Lung (tissue), 16 donors: ENCODE measurements around the gene PSMC5. TPM values are rescaled to one million over a fixed set of nuclear protein-coding genes. Genes with fewer than 3 reads are reported as not detected.

Experiments
- ATAC-seq: fragments of 200-7000 bp; cut with Tn5 transposase; one replicate; pipeline ENCODE4 v1.9.1; 2020; ENCODE audit warnings: moderate number of reproducible peaks; ENCODE audit not compliant: insufficient read depth, low FRiP score
- DNase-seq, 3 donors: peaks; one replicate each; pipeline ENCODE4 v3.0.0-alpha.2; 2013 to 2017
- H3K27ac ChIP-seq, 2 donors: one replicate each; pipeline ENCODE4 v1.5.1; 2013; ENCODE audit warnings: mild to moderate bottlenecking in 2 of 2, moderate library complexity in 2 of 2, control low read depth in 1 of 2, inconsistent platforms in 1 of 2, low read depth in 1 of 2, low read length in 1 of 2
- H3K27me3 ChIP-seq, 3 donors: one replicate each; pipeline ENCODE4 v1.5.1; 2013; ENCODE audit warnings: low read length in 2 of 3; ENCODE audit not compliant: control insufficient read depth in 3 of 3, insufficient read depth in 3 of 3
- H3K36me3 ChIP-seq, 4 donors: one replicate each; pipeline ENCODE4 v1.5.1; 2013; ENCODE audit warnings: low read length in 4 of 4, mild to moderate bottlenecking in 1 of 4, moderate library complexity in 1 of 4; ENCODE audit not compliant: control insufficient read depth in 4 of 4, insufficient read depth in 4 of 4
- H3K4me1 ChIP-seq, 5 donors: one replicate each; pipeline ENCODE4 v1.5.1; 2013; ENCODE audit warnings: low read length in 5 of 5, mild to moderate bottlenecking in 2 of 5, moderate library complexity in 1 of 5; ENCODE audit not compliant: control insufficient read depth in 5 of 5, insufficient read depth in 5 of 5
- H3K4me3 ChIP-seq: one replicate; pipeline ENCODE4 v1.5.1; 2013; ENCODE audit warnings: mild to moderate bottlenecking, control low read depth, moderate library complexity
- H3K9ac ChIP-seq, 2 donors: one replicate each; pipeline ENCODE4 v1.5.1; 2013; ENCODE audit warnings: low read length in 2 of 2, control low read depth in 1 of 2; ENCODE audit not compliant: insufficient read depth in 1 of 2
- H3K9me3 ChIP-seq, 4 donors: one replicate each; pipeline ENCODE4 v1.5.1; 2013; ENCODE audit warnings: low read length in 3 of 4, mild to moderate bottlenecking in 1 of 4, moderate library complexity in 1 of 4; ENCODE audit not compliant: control insufficient read depth in 4 of 4, insufficient read depth in 3 of 4
- CTCF ChIP-seq: IDR thresholded peaks from 2 replicates; pipeline ENCODE4 v1.5.1; 2012; ENCODE audit warnings: mild to moderate bottlenecking; ENCODE audit errors: control extremely low read depth, extremely low read depth
- WGBS, 2 donors: extraction: QIAGEN DNeasy Blood & Tissue Kit; methylation state at CpG; one replicate each; pipeline ENCODE4 v1.1.7; 2013; 5-methylcytosine and 5-hydroxymethylcytosine counted together
- long read RNA-seq, 5 donors: transcript quantifications; one replicate each; lab custom pipeline, GENCODE V29; 2026
- polyA plus RNA-seq, 2 donors: library from polyadenylated mRNA; stranded (reverse); fragments of 200-250 nt; gene quantifications; one replicate each; pipeline ENCODE4 v1.2.1, GENCODE V29; 2013
- total RNA-seq, 2 donors: library from RNA; depleted of rRNA in 1 of 2; stranded (reverse); fragments of >200 nt in 1 of 2; gene quantifications; one replicate each; pipeline ENCODE4 v1.2.1, GENCODE V29; 2014 to 2021
- donor health status: control.
- donor health status: control.
- donor health status: Bipolar disorder and iron deficiency.
- donor health status: healthy.
- donor health status: DM: yes; HTN: yes; CAD: no.

Gene PSMC5
- total RNA-seq (100 to 1,000 TPM in 1 of 2 donors, 10 to 100 TPM in 1; 46.1 to 124 TPM), polyA plus RNA-seq (100 to 1,000 TPM; 154 to 177 TPM)
- long read RNA-seq, donor 1, transcript PSMC5-201 (12 exons, 1,579 nt) = major isoform, 47 of 81 reads
- long read RNA-seq, donor 1, transcript PSMC5-203 (12 exons, 1,680 nt) = minor isoform, 5 of 81 reads
- long read RNA-seq, donor 1, partial matches to known transcripts = 21 of 81 reads
- long read RNA-seq, donor 1, other reads (novel, unspliced or antisense) = 0 of 81 reads
- long read RNA-seq, donor 2, transcript PSMC5-201 (12 exons, 1,579 nt) = major isoform, 14 of 25 reads
- long read RNA-seq, donor 2, partial matches to known transcripts = 5 of 25 reads
- long read RNA-seq, donor 2, other reads (novel, unspliced or antisense) = 0 of 25 reads
- long read RNA-seq, donor 3, transcript PSMC5-201 (12 exons, 1,579 nt) = major isoform, 23 of 31 reads
- long read RNA-seq, donor 3, partial matches to known transcripts = 0 of 31 reads
- long read RNA-seq, donor 3, other reads (novel, unspliced or antisense) = 0 of 31 reads
- long read RNA-seq, donor 4, transcript PSMC5-201 (12 exons, 1,579 nt) = major isoform, 14 of 59 reads
- long read RNA-seq, donor 4, transcript PSMC5-218 (2 exons, 576 nt) = minor isoform, 7 of 59 reads
- long read RNA-seq, donor 4, partial matches to known transcripts = 33 of 59 reads
- long read RNA-seq, donor 4, other reads (novel, unspliced or antisense) = 0 of 59 reads
- long read RNA-seq, donor 5, transcript PSMC5-201 (12 exons, 1,579 nt) = major isoform, 45 of 85 reads
- long read RNA-seq, donor 5, transcript PSMC5-203 (12 exons, 1,680 nt) = minor isoform, 6 of 85 reads
- long read RNA-seq, donor 5, transcript PSMC5-218 (2 exons, 576 nt) = minor isoform, 7 of 85 reads
- long read RNA-seq, donor 5, partial matches to known transcripts = 25 of 85 reads
- long read RNA-seq, donor 5, other reads (novel, unspliced or antisense) = 0 of 85 reads

- Histone ChIP-seq H3K9me3 (no peaks in the 10 kb centered on the region), H3K27ac (peak within 1 kb of the TSS; percentile 86 to 92), H3K4me1 (peaks cover 0 to 20% (median 7%) of the 10 kb centered on the region in 5 donors), H3K27me3 (no peaks in the 10 kb centered on the region), H3K4me3 (peak within 1 kb of the TSS; percentile 92), H3K36me3 (peaks cover 44 to 58% (median 50%) of the 10 kb centered on the region in 4 donors), H3K9ac (peak within 1 kb of the TSS; percentile 49 to 88)
- DNase-seq = peak; percentile 94 to 98 (median 98)
- ATAC-seq = peak; percentile 96
- 0% methylated on average over 53 to 58 of the region's 58 CpGs for WGBS, 2 donors
- peak; percentile 32 for TF ChIP-seq CTCF
These were observed at the start of gene PSMC5, which contains the start of gene FTSJ3 for GRCh38 chr17:63827002-63827800. Gene PSMC5, plus strand, starts transcription at chr17:63827431. Its CDS starts 60 bp downstream, at chr17:63827491. Gene FTSJ3, minus strand, starts transcription at chr17:63827663. Its CDS starts 761 bp downstream, at chr17:63826902.

GRCh38 chr17:63780507-63780906, 46.7 kb upstream of the PSMC5 start:
- Histone ChIP-seq H3K4me3 (no peak overlapping the region), H3K4me1 (peaks cover 0 to 9% (median 6%) of the 10 kb centered on the region in 5 donors), H3K9ac (no peak overlapping the region), H3K36me3 (peaks cover 1 to 25% (median 10%) of the 10 kb centered on the region in 4 donors), H3K9me3 (no peaks in the 10 kb centered on the region), H3K27ac (no peak overlapping the region), H3K27me3 (no peaks in the 10 kb centered on the region)
- no peak for DNase-seq
- ATAC-seq = no peak
- WGBS, 2 donors = 86 to 100% methylated on average over 1 of the region's 1 CpG
- no peak for TF ChIP-seq CTCF

- no peak for ATAC-seq
- WGBS, 2 donors = 96 to 97% methylated on average over 4 of the region's 4 CpGs
- no peak overlapping the region for H3K27ac ChIP-seq
- no peak for DNase-seq
- no peak overlapping the region for H3K4me3 ChIP-seq
- H3K36me3 ChIP-seq = peaks cover 1 to 24% (median 9%) of the 10 kb centered on the region in 4 donors
- no peaks in the 10 kb centered on the region for H3K9me3 ChIP-seq
- peaks cover 0 to 6% (median 5%) of the 10 kb centered on the region in 5 donors for H3K4me1 ChIP-seq
- no peak overlapping the region for H3K9ac ChIP-seq
- H3K27me3 ChIP-seq = no peaks in the 10 kb centered on the region
- no peak for TF ChIP-seq CTCF
These were observed 46.3 kb upstream of the PSMC5 start for GRCh38 chr17:63780928-63781327.
